Left renal cortex interstitium (tissue), 4 donors: ENCODE measurements around the gene AMBRA1. TPM values are rescaled to one million over a fixed set of nuclear protein-coding genes. Genes with fewer than 3 reads are reported as not detected.

ENCODE experiments used
- DNase-seq, 4 donors: peaks; one replicate each; pipeline ENCODE4 v3.0.0-alpha.2; 2013; ENCODE audit warnings: low read depth in 4 of 4, low spot score in 2 of 4, missing footprints in 1 of 4
- polyA plus RNA-seq, 4 donors: library from polyadenylated mRNA; unstranded; fragments of 120-200 nt; gene quantifications; one replicate each; pipeline ENCODE4 v1.2.1, GENCODE V29; 2013; ENCODE audit not compliant: insufficient read length in 4 of 4

Gene AMBRA1
- polyA plus RNA-seq, 4 donors, result 24.6 to 28.4 (median 26.3) TPM

GRCh38 chr11:46512261-46512881, 81.5 kb downstream of the AMBRA1 start:
- no peak for DNase-seq

- no peak for DNase-seq
Observed at GRCh38 chr11:46511342-46511741, 82.5 kb downstream of the AMBRA1 start.

- no peak for DNase-seq
Observed at GRCh38 chr11:46508360-46508759, 85.5 kb downstream of the AMBRA1 start.

- DNase-seq, result no peak
Observed at GRCh38 chr11:46506483-46506791, 87.4 kb downstream of the AMBRA1 start.

- no peak for DNase-seq
Observed at GRCh38 chr11:46505741-46506482, 87.9 kb downstream of the AMBRA1 start.

GRCh38 chr11:46504817-46505613, 88.8 kb downstream of the AMBRA1 start:
- DNase-seq, result no peak

GRCh38 chr11:46499821-46500220, 94.0 kb downstream of the AMBRA1 start:
- no peak for DNase-seq

GRCh38 chr11:46498968-46499367, 94.9 kb downstream of the AMBRA1 start:
- DNase-seq, result no peak

- DNase-seq, result no peak
Observed at GRCh38 chr11:46498179-46498578, 95.6 kb downstream of the AMBRA1 start.

- DNase-seq, result no peak
Observed at GRCh38 chr11:46497498-46497897, 96.3 kb downstream of the AMBRA1 start.

GRCh38 chr11:46493791-46494190, 100.0 kb downstream of the AMBRA1 start:
- no peak for DNase-seq

- peak in 1 of 4 donors; percentile 63 for DNase-seq
Observed at GRCh38 chr11:46492532-46492931, 101.3 kb downstream of the AMBRA1 start.

- DNase-seq, result no peak
Observed at GRCh38 chr11:46491661-46492330, 102.0 kb downstream of the AMBRA1 start.

- no peak for DNase-seq
Observed at GRCh38 chr11:46490666-46491065, 103.2 kb downstream of the AMBRA1 start.

GRCh38 chr11:46489656-46490560, 103.9 kb downstream of the AMBRA1 start:
- DNase-seq, result no peak

GRCh38 chr11:46485856-46486443, 107.9 kb downstream of the AMBRA1 start:
- DNase-seq, result peak in 1 of 4 donors; percentile 40

- DNase-seq, result no peak
Observed at GRCh38 chr11:46484101-46484500, 109.7 kb downstream of the AMBRA1 start.

- DNase-seq, result no peak
Observed at GRCh38 chr11:46480909-46481308, 112.9 kb downstream of the AMBRA1 start.

GRCh38 chr11:46480166-46480726, 113.6 kb downstream of the AMBRA1 start:
- DNase-seq, result no peak
